HG03108 (cell line): Measurements from ENCODE around the gene TSEN54.

Source experiments
- ATAC-seq: cut with Tn5 transposase; IDR thresholded peaks from one replicate; pipeline ENCODE4 v1.9.1; 2021; ENCODE audit warnings: moderate library complexity; ENCODE audit not compliant: unreplicated experiment

Gene TSEN54

DNA sequence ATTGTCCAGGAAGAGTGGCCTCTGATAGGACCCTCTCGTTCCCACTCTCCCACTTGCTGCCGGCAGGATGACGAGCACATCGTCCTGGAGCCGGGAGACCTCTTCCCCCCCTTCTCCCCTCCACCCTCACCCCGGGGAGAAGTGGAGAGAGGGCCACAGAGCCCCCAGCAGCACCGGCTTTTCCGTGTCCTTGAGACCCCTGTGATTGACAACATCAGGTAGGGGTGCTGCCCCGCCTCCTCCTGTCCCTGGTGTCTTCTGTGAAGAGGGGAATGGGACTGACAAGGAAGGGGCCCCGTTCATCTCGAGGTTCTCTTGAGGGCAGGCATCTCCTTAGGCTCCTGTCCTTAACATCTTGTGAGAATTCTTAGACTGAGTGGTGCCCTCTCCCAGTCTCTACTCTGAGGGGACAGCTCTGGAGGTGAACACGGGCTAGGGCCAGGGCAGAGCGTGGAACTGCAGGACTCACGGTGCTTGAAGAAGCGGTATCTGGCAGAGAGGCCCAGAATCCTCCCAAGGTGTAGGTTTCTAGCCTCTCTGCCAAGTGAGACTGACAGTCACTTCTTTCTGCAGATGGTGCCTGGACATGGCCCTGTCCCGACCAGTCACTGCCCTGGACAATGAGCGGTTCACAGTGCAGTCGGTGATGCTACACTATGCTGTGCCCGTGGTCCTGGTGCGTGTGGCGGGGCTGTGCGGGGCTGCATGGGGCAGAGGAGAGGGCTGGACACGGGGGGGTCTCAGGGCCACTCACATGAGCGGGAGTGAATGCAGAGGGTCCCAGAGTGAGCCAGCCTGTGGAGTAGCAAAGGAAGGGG, 27.4 kb upstream of the TSEN54 start:
- ATAC-seq: no peak

DNA sequence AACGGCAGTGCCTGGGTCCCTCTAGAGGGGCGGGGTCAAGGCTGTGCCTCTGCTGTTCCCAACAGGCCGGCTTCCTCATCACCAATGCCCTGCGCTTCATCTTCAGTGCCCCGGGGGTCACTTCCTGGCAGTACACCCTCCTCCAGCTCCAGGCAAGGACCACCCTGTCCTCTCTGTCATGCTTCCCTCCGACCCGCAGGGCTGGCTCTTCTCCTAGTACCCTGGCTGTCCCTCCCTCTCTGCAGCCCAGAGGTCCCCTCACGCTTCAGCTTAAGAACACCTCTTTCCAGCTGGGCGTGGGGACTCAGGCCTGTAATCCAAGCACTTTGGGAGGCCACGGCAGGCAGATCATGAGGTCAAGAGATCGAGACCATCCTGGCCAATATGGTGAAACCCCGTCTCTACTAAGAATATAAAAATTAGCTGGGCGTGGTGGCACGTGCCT, 26.8 kb upstream of the TSEN54 start:
- ATAC-seq: no peak

DNA sequence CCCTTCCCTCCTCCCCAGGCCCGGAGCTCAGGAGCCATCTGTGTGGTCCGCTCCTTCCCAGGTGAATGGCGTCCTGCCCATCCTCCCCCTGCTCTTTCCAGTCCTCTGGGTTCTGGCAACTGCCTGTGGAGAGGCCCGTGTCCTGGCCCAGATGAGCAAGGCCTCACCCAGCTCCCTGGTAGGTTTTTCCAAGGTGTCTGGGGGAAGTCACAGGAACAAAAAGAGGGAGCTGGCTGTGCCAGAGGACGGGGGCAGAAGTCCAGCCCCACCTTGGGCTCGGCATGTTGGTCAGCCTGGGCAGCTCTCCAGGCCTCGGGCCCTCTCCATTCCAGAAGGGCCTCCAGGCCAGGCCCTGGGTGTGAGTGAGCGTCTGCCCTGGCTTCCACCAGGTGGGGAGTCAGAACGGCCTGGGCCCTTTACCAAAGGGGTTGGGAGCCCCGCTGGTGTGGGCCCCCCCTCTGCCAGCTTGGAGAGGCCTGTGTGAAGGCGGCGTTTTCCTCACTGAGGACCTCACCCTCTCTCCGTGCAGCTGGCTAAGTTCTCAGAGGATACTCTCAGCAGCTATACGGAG, 26.1 kb upstream of the TSEN54 start:
- no peak for ATAC-seq

DNA sequence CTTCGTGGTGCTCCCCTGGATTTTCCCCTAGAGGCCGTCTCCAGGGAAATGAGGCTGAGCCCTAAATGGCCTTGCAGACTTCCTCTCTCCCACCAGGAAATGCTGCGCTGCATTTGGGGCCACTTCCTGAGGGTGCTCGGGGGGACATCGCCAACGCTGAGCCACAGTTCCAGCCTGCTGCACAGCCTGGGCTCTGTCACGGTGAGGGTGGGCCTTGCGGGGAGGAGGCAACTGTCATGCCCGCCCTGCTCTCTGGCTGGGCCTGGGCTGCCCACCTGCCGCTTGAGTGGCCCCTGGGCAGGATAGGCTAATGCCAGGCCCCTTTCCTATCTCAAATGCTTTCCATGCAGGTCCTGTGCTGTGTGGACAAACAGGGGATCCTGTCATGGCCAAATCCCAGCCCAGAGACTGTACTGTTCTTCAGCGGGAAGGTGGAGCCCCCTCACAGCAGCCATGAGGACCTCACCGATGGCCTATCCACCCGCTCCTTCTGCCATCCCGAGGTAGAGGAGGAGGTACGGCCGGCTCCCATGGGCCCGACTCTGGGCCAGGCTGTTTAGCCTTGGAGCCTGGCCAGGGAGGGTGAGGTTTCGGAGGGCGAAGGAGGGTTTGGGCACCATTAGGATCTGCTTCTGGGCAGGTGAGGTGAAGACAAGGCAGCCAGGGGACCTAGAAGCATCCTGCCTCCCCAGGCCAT, 25.2 kb upstream of the TSEN54 start:
- ATAC-seq: no peak

DNA sequence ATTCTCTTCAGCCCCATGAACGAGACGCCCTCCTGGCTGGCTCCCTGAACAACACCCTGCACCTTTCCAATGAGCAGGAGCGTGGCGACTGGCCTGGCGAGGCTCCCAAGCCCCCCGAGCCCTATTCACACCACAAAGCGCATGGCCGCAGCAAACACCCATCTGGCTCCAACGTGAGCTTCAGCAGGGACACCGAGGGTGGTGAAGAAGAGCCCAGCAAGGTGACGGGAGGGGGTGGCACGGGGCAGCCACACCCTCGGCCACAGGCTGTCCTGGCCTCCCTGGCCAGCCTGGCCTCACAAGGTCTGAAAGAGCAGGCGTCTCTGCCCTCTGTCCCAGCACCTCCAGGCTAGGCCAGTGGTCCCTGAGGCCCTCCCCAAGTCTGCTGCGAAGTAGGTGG, 24.6 kb upstream of the TSEN54 start:
- ATAC-seq: no peak

DNA sequence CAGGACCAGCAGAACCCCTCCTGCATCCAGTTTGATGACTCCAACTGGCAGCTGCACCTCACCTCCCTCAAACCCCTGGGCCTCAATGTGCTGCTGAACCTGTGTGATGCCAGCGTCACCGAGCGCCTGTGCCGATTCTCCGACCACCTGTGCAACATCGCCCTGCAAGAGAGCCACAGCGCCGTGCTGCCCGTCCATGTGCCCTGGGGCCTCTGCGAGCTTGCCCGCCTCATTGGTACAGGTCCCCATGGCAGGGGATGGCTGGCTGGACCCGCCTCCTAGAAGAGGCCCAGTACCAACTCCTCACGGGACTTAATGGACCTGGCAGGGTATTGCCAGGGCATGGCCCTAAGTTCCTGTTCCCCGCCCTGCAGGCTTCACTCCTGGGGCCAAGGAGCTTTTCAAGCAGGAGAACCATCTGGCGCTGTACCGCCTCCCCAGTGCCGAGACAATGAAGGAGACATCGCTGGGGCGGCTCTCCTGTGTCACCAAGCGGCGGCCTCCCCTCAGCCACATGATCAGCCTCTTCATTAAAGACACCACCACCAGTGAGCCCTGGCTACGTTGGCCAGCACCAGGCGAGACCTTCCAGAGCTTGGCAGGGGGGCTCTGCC, 23.7 kb upstream of the TSEN54 start:
- ATAC-seq: no peak

DNA sequence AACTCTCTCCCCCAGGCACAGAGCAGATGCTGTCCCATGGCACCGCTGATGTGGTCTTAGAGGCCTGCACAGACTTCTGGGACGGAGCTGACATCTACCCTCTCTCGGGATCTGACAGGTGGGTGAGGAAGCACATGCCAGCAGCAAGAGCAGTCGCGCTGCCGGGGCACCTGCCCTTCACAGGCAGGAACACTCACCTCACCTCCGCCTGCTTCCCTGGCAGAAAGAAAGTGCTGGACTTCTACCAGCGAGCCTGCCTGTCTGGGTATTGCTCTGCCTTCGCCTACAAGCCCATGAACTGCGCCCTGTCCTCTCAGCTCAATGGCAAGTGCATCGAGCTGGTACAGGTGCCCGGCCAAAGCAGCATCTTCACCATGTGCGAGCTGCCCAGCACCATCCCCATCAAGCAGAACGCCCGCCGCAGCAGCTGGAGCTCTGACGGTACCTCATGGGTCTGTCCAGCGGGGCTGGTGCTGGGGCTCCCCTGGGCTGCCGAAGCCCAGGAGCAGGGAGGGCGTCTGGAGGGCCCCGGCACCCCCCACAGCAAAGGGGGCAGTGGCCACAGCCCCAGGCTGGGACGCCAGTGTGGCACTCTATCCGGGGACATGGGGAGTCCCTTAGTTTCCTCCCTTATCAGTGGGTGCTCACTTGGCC, 22.7 kb upstream of the TSEN54 start:
- no peak for ATAC-seq

DNA sequence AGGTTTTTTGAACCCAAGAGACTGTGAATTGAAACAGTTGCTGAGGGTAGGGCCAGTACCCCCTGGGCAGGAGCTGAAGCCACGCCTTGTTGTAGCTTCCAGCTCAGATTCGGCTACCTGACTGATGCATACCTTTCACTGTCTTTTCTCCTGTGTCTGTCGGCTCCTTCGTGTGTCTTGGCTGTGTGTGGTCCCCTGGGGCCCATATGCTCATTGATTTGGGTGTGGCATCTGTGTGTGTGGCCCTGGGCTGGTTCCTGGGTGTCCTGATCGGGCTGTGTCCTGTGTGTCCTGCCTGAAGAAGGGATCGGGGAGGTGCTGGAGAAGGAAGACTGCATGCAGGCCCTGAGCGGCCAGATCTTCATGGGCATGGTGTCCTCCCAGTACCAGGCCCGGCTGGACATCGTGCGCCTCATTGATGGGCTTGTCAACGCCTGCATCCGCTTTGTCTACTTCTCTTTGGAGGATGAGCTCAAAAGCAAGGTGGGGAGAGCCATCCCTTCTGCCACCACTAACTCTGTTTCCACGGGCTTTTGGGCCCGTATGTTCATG, 21.9 kb upstream of the TSEN54 start:
- no peak for ATAC-seq

DNA sequence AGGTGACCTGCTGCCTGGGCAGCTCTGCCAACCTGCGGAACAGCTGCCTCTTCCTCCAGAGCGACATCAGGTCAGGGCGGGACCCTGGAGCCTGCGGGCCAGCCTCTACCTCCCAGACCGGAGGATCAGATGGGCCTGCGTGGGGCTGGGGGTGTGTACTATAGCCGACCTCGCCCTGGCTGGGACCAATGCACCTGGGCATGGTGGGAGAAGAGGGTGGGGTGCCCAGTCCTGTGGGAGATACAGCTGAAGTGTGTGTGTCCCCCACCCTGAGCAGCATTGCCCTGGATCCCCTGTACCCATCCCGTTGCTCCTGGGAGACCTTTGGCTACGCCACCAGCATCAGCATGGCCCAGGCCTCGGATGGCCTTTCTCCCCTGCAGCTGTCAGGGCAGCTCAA, 20.3 kb upstream of the TSEN54 start:
- ATAC-seq: no peak

DNA sequence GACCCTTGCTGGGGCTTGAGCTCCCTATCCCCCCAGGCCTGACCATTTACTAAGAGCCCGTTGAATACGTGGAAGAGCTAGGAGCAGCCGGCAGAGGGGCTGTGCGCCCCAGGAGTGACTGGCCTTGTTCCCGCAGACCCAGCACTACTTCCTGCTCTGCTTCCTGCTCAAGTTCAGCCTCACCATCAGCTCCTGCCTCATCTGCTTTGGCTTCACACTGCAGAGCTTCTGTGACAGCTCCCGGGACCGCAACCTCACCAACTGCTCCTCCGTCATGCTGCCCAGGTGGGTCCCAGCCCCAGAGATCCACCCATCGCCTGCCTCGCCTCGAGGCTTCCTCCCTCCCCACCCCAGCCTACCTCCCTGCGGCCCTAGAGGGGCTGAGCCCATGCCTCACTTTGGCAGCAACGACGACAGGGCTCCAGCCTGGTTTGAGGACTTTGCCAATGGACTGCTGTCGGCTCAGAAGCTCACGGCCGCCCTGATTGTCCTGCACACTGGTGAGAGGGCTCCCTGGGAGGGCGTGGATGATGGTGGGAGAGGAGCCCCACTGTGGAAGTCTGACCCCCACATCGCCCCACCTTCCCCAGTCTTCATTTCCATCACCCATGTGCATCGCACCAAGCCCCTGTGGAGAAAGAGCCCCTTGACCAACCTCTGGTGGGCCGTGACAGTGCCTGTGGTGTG, 18.1 kb upstream of the TSEN54 start:
- ATAC-seq: no peak

DNA sequence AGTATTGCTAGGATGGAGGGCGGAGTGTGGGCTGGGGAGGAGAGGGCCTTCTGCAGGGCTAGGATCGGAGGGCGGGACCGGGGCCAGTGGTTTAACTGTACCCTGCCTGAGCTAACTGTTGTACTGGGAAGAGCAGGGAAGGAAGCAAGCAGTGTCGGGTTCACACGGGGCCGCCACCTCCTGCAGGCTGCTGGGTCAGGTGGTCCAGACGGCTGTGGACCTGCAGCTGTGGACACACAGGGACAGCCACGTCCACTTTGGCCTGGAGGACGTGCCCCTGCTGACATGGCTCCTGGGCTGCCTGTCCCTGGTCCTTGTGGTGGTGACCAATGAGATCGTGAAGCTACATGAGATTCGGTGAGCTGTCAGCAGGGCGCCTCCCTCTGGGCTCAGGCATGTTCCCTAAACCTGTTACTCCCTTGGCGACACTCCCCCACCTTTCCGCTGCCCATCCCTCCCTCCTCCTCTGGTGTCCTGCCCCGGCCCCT, 17.6 kb upstream of the TSEN54 start:
- ATAC-seq: no peak

DNA sequence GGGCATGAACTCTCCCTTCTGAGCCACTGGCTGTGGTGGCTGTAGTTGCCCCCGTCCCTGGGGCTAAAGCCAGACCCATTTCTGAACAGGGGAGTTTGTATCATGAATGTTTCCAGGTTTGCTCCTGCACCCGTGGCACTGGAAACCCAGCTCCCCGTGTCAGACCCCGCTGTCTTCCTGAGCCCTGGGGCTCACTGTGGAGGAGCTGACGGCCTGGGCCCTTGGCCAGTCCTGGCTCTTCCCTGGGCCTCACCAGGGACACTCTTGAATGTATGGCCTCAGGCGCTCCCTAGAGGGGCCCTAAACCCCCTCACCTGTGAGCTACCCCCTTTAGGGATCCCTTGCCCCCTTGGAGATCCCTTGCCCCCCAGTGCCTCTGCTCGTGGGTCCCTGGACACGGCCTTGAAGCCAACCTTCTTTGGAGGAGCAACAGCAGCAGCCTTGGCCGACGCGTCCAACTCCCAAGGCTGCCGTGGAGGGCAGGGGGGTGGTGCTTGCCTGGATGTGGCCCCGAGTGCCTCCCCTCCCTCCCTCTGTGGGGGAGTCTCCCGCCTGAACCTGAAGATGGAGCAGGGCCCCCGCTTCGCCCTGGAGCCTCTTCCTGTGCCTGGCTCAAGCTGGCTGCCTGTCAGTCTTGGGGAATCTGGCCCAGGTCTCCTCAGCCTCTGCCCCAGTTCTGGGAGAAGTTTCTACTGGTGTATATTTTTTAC, 16.9 kb upstream of the TSEN54 start:
- no peak for ATAC-seq

DNA sequence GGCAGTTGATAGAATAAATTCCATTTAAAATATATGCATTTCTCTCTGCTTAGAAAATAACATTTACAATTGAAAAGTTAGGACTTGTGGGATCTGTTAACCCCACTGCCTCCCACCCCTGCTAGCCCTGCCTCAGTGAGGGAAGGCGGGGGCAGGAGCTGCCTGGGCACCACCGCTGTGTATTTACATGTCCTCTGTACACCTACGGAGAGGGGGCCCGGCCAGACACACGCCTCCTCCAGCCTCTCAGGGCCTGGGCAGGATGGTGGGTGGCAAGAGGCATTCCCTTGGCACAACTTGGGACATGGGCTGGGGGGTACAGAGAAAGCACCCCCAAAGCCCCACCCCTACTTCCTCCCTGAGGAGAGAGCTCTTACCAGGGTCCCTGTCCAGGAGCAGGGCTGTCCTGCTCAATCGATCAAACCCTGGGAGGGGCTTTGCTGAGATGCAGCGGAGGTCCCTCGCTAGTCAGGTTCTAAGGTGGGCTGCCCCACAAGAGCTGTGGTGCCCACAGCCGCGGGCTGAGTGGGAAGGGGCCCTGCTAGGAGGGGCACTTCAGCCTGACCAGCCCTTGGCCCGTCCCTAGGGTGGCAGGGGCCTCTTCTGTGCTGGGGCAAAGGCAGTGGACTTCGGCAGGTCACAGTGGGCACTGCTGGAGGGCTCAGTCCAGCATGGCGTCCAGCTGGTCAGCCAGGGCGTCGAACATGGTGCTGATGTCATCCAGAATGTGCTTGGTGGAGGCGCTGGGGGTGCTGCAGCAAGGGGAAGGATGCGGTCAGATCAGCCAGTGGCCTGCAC, 15.7 kb upstream of the TSEN54 start:
- ATAC-seq: no peak

DNA sequence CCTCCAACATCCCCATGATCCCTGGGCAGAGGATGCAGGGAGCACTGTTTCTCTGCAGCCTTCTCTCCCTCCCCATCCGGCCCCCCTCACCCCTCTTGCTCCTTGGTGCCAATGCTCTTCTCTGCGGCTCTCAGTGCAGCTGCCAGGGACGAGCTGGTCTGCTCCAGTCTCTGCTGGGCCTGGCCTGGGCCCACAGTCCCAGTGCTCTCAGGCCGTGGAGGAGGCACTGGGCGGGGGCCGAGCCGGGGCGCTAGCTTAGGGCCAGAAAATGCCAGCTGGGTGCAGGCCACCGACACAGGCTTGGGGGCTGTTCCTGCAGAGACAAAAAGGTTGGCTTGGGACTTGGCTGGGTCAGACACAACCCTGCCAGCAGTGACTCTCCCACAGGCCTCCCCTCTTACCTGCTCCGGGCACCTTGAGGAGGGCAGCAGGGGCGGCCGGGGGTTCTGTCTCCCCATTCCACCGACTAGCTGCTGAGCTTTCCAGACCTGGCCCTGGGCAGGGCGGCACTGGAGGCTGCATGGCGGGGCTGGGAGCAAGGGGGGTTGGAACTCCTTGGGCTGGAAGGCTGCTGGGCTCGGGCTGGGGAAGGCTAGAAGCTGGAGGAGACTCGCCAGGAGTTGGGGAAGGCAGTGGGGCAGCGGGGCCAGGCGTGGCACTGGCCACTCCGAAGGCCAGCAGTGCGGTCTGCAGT, 14.8 kb upstream of the TSEN54 start:
- no peak for ATAC-seq

DNA sequence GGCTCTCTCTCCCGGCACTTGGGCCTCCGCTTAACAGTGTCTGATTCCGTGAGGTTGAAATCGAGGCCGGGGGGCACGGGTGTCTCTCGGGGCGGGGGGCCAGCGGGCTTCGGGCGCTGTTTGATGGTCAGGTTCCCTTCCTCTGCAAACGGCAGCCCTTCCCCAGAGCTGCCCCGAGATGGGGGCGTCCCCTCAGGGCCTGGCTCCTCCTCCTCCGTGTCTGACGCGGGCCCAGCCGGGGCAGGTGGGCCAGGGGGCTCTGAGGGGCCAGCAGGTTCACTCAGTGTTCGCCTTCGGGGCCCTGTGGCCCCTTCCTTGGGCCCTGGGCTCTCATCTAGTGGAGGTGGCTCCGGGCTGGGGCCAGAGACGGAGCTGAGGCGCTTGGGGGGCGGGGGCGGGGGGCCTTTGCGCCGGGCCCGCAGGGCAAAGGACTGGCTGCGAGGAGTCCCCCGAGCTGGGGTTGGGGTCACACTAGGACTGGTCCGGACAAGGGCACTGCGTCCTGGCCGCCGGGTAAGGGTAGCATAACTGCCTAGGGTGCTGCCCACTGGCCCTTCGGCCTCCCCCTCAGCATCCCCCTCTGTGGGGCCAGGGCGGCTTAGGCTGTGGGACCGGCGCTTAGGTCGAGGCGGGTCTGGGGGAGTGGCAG, 14.1 kb upstream of the TSEN54 start:
- no peak for ATAC-seq

DNA sequence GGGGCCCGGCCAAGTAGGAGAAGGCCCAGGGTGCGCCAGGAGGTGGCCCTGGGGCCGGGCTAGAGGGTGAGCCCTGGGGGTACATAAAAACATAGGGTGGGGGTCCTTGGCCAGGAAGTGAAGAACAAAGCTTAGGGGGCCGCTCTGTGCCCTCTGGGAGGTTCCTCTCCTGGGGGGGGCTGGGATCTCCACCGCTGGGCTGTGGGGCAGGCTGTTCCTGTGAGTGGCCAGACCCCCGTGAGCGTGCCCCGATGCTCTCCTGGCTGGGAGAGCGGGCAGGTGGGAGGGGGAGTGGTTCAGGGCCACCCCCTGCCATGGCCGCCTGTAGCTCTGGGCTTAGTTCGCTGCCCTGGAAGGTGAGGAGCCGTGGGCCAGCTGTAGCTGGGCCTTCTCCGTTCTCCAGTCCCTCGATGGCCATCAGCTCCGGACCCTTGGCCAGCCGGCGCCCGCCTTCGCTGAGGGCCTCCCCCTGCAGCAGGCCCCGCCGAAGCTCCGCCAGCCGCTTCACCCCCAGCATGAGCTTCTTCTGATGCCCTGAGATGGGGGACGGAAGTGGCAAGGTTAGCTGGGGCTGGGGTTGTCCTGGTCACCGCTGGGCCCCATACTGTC, 13.5 kb upstream of the TSEN54 start:
- ATAC-seq: no peak

DNA sequence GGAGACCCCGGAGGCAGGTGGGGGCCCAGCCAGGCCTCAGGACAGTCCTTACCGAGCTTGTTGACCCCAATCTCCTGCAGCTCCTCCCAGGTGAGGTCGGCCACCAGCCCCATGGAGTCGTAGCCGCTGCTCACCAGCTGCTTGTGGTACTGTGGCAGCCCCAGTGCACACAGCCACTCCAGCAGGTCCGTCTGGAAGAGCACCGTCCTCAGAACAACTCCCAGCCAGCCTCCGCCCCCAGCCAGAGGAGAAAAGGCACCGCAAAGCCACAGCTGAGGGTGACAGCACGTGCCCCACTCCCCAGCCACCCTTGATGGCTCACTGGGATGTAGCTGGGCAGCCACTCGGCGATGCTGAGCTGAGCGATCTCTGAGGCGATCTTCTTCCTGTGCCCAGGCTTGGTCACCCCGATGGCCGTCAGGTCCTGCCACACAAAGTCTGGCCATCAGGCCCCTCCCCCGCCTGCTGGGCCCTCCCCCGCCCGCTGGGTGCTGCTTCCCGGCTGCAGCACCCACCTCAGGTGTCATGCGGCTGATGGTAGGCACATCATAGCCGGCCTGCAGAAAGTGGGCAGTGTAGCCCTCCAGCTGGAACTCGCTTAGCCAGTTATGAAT, 12.9 kb upstream of the TSEN54 start:
- ATAC-seq: no peak
